H1 (cell line): Measurements from ENCODE around the gene GNG11. TPM values are rescaled to one million over a fixed set of nuclear protein-coding genes. Genes with fewer than 3 reads are reported as not detected.

Experiments used
- BACH1 ChIP-seq: IDR thresholded peaks from 2 replicates; pipeline ENCODE4 v1.6.1; 2012; ENCODE audit warnings: low read length, improper control_type of control experiment
- NRF1 ChIP-seq: IDR thresholded peaks from 2 replicates; pipeline ENCODE4 v1.6.1; 2011; ENCODE audit warnings: mild to moderate bottlenecking, low read depth, low read length, improper control_type of control experiment
- TBP ChIP-seq: IDR thresholded peaks from 2 replicates; pipeline ENCODE4 v1.6.1; 2011; ENCODE audit warnings: low read depth, low read length, improper control_type of control experiment
- TEAD4 ChIP-seq: IDR thresholded peaks from 2 replicates; pipeline ENCODE4 v1.6.1; 2012; ENCODE audit warnings: low read depth, low read length, inconsistent platforms, mixed read lengths
- polyA plus RNA-seq, 7 experiments: library from polyadenylated mRNA; depleted of rRNA in 3 of 7; stranded (reverse) in 5 of 7; unstranded in 2 of 7; fragments of >200 nt in 5 of 7; fragments of 200-250 nt in 2 of 7; gene quantifications; 1 replicate in 5 of 7; 2 replicates in 1 of 7; 4 replicates in 1 of 7; pipeline versions ENCODE4 v1.2.1 to v1.2.3, GENCODE V29; 2011 to 2013; ENCODE audit warnings: missing spikeins in 2 of 7, mixed read lengths in 2 of 7
- total RNA-seq: library from RNA; stranded (reverse); fragmentation: NEBNext Ultra II Directional; extraction: Animal tissue kit (Norgen Biotek cat#: 25700); gene quantifications from 2 replicates; pipeline ENCODE4 v1.2.1, GENCODE V29; 2021
- TF ChIP-seq, protein P1 (sequence below): fragments of 300-600 bp; sonication (generic); IDR thresholded peaks from 2 replicates; pipeline ENCODE4 v1.7.1; 2012; ENCODE audit warnings: low read length, moderate library complexity, mild to moderate bottlenecking, inconsistent platforms; ENCODE audit not compliant: insufficient replicate concordance

Gene GNG11
- total and polyA plus RNA-seq, 2 of the 8 experiments (the other 6 are each of a cell fraction or from before 2014, with no cell fraction given), result 0.38 to 1.3 TPM

DNA sequence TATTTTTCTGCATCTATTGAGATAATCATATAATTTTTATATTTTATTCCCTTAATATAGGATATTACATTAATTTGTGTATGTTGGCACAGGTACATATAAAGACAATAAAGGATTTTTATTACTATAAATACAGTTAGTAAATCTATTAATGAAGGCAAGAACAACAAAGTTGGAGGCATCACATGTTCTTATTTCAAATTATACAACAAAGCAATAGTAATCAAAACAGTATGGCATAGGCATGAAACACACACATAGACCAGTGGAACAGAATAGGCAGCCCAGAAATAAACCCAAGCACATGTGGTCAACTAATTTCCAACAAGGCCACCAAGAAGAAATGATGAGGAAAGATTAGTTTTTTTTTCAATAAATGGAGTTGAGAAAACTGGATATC is 42.2 kb upstream of the GNG11 start (continued):
- TF ChIP-seq NRF1 (no peak), BACH1 (no peak), TBP (no peak), TEAD4 (no peak)
- TF ChIP-seq, protein P1, sequence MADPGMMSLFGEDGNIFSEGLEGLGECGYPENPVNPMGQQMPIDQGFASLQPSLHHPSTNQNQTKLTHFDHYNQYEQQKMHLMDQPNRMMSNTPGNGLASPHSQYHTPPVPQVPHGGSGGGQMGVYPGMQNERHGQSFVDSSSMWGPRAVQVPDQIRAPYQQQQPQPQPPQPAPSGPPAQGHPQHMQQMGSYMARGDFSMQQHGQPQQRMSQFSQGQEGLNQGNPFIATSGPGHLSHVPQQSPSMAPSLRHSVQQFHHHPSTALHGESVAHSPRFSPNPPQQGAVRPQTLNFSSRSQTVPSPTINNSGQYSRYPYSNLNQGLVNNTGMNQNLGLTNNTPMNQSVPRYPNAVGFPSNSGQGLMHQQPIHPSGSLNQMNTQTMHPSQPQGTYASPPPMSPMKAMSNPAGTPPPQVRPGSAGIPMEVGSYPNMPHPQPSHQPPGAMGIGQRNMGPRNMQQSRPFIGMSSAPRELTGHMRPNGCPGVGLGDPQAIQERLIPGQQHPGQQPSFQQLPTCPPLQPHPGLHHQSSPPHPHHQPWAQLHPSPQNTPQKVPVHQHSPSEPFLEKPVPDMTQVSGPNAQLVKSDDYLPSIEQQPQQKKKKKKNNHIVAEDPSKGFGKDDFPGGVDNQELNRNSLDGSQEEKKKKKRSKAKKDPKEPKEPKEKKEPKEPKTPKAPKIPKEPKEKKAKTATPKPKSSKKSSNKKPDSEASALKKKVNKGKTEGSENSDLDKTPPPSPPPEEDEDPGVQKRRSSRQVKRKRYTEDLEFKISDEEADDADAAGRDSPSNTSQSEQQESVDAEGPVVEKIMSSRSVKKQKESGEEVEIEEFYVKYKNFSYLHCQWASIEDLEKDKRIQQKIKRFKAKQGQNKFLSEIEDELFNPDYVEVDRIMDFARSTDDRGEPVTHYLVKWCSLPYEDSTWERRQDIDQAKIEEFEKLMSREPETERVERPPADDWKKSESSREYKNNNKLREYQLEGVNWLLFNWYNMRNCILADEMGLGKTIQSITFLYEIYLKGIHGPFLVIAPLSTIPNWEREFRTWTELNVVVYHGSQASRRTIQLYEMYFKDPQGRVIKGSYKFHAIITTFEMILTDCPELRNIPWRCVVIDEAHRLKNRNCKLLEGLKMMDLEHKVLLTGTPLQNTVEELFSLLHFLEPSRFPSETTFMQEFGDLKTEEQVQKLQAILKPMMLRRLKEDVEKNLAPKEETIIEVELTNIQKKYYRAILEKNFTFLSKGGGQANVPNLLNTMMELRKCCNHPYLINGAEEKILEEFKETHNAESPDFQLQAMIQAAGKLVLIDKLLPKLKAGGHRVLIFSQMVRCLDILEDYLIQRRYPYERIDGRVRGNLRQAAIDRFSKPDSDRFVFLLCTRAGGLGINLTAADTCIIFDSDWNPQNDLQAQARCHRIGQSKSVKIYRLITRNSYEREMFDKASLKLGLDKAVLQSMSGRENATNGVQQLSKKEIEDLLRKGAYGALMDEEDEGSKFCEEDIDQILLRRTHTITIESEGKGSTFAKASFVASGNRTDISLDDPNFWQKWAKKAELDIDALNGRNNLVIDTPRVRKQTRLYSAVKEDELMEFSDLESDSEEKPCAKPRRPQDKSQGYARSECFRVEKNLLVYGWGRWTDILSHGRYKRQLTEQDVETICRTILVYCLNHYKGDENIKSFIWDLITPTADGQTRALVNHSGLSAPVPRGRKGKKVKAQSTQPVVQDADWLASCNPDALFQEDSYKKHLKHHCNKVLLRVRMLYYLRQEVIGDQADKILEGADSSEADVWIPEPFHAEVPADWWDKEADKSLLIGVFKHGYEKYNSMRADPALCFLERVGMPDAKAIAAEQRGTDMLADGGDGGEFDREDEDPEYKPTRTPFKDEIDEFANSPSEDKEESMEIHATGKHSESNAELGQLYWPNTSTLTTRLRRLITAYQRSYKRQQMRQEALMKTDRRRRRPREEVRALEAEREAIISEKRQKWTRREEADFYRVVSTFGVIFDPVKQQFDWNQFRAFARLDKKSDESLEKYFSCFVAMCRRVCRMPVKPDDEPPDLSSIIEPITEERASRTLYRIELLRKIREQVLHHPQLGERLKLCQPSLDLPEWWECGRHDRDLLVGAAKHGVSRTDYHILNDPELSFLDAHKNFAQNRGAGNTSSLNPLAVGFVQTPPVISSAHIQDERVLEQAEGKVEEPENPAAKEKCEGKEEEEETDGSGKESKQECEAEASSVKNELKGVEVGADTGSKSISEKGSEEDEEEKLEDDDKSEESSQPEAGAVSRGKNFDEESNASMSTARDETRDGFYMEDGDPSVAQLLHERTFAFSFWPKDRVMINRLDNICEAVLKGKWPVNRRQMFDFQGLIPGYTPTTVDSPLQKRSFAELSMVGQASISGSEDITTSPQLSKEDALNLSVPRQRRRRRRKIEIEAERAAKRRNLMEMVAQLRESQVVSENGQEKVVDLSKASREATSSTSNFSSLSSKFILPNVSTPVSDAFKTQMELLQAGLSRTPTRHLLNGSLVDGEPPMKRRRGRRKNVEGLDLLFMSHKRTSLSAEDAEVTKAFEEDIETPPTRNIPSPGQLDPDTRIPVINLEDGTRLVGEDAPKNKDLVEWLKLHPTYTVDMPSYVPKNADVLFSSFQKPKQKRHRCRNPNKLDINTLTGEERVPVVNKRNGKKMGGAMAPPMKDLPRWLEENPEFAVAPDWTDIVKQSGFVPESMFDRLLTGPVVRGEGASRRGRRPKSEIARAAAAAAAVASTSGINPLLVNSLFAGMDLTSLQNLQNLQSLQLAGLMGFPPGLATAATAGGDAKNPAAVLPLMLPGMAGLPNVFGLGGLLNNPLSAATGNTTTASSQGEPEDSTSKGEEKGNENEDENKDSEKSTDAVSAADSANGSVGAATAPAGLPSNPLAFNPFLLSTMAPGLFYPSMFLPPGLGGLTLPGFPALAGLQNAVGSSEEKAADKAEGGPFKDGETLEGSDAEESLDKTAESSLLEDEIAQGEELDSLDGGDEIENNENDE, result no peak
